Left lung (tissue), 10 donors: ENCODE measurements around the gene RGL1. TPM values are rescaled to one million over a fixed set of nuclear protein-coding genes. Genes with fewer than 3 reads are reported as not detected.

Experiments used
- ATAC-seq: fragments of 200-7000 bp; cut with Tn5 transposase; one replicate; pipeline ENCODE4 v1.9.1; 2020; ENCODE audit warnings: moderate library complexity
- DNase-seq, 4 donors: peaks; one replicate each; pipeline ENCODE4 v3.0.0-alpha.2; 2013 to 2020
- H3K27ac ChIP-seq, 2 donors: fragments of 200-600 bp; sonication (generic) in 1 of 2; one replicate each; pipeline versions ENCODE4 v1.5.0 to v1.8.0; 2020 to 2021
- H3K27me3 ChIP-seq, 2 donors: fragments of 200-600 bp; sonication (generic) in 1 of 2; one replicate each; pipeline versions ENCODE4 v1.5.0 to v1.8.0; 2020 to 2021
- H3K36me3 ChIP-seq, 2 donors: fragments of 200-600 bp; sonication (generic) in 1 of 2; one replicate each; pipeline versions ENCODE4 v1.5.0 to v1.8.0; 2020 to 2021
- H3K4me1 ChIP-seq, 2 donors: fragments of 200-600 bp; one replicate each; pipeline ENCODE4 v1.8.0; 2021
- H3K4me3 ChIP-seq, 2 donors: fragments of 200-600 bp; sonication (generic) in 1 of 2; one replicate each; pipeline versions ENCODE4 v1.5.0 to v1.8.0; 2020 to 2021; ENCODE audit warnings: mild to moderate bottlenecking in 1 of 2
- H3K9me3 ChIP-seq, 2 donors: fragments of 200-600 bp; sonication (generic) in 1 of 2; one replicate each; pipeline versions ENCODE4 v1.5.0 to v1.8.0; 2020 to 2021
- intact Hi-C, 2 donors: fragments of 100-400 bp; cut with DNase I; formaldehyde crosslinking; loops; one replicate each; pipeline versions ENCODE4 v1.11.2 to v1.14.2; 2022
- polyA plus RNA-seq, 6 donors: library from polyadenylated mRNA; unstranded; fragments of 120-200 nt; gene quantifications; one replicate each; pipeline ENCODE4 v1.2.1, GENCODE V29; 2013; ENCODE audit not compliant: insufficient read length in 6 of 6
- total RNA-seq, 2 donors: library from RNA; stranded (reverse); fragmentation: NEBNext Ultra II Directional; extraction: Animal tissue kit (Norgen Biotek cat#: 25700); gene quantifications; one replicate each; pipeline ENCODE4 v1.2.1, GENCODE V29; 2021
- TF ChIP-seq, protein P1 (sequence below), 2 donors: fragments of 200-600 bp; sonication (generic) in 1 of 2; IDR thresholded peaks; one replicate each; pipeline versions ENCODE4 v1.5.0 to v1.8.0; 2021; ENCODE audit warnings: antibody characterized with exemption in 2 of 2
- donor health status: DM: no; HTN: yes; CAD: no.
- donor health status: DM: no; HTN: no; CAD: no.

The RGL1 gene
- total and polyA plus RNA-seq, 8 donors = 33.7 to 52.6 (median 40.9) TPM

DNA sequence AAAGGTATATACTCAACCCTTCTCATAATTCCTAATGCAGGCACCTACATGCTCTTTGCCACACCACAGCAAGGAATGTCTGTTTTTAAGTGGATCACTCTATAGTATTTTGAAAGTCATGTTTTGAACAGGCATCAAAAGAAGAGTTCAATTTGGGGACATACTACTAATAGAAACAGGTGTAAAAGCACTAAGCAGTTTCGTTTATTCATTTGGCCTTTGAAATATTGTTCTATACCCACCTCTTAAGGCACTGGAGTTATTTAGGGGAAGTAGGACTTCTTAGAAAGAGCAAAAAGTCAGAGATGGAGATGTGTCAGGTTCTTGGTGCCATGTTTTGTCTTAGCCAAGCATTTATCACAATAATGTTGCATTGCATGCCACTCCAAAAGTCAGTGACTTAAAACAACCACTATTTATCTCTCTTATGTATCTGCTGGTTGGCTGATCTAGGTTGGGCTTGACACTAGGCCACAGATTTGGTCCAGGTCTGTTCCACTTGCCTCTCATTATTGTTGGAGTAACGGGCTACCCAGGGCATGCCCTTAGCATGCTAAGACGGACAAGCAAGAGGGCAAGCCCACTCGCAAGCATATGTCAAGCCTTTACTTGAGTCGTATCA lies 107.5 kb downstream of the RGL1 start:
- intact Hi-C loops = no loop called here
- Histone ChIP-seq H3K4me3 (no peak overlapping the region), H3K36me3 (peaks cover 0 to 72% of the 10 kb centered on the region in 2 donors), H3K9me3 (no peaks in the 10 kb centered on the region), H3K27ac (peak overlapping the region in 1 of 2 donors; percentile 69), H3K27me3 (no peaks in the 10 kb centered on the region), H3K4me1 (peaks cover 9 to 50% of the 10 kb centered on the region in 2 donors)
- TF ChIP-seq, protein P1, sequence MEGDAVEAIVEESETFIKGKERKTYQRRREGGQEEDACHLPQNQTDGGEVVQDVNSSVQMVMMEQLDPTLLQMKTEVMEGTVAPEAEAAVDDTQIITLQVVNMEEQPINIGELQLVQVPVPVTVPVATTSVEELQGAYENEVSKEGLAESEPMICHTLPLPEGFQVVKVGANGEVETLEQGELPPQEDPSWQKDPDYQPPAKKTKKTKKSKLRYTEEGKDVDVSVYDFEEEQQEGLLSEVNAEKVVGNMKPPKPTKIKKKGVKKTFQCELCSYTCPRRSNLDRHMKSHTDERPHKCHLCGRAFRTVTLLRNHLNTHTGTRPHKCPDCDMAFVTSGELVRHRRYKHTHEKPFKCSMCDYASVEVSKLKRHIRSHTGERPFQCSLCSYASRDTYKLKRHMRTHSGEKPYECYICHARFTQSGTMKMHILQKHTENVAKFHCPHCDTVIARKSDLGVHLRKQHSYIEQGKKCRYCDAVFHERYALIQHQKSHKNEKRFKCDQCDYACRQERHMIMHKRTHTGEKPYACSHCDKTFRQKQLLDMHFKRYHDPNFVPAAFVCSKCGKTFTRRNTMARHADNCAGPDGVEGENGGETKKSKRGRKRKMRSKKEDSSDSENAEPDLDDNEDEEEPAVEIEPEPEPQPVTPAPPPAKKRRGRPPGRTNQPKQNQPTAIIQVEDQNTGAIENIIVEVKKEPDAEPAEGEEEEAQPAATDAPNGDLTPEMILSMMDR (IDR thresholded peaks at IDR 0.05) = no peak
- ATAC-seq (no peak), DNase-seq (no peak)

DNA sequence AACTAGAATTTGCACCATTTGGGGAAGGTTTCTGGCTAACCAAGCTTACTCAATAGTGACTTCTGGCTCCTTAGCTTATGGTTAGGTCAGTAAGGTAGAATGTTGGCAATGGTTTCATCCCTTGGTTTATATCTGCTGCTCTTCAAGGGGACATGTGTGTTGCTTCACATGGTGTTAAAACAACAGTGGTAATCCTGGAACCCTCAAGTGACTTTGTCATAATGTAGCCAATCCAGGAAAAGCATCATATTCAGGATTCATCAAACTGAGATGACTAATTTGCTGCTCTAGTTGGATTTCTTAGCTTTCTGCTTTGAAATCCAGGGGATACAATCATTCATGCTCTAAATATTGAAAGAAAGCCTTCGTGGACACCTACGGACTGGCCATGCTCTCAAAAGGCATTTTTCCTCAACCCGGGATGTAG lies 108.7 kb downstream of the RGL1 start:
- intact Hi-C loops = no loop called here
- ATAC-seq = no peak
- no peak for DNase-seq
- peak overlapping the region in 1 of 2 donors; percentile 38 for H3K27ac ChIP-seq
- no peak overlapping the region for H3K4me3 ChIP-seq
- H3K4me1 ChIP-seq = peaks cover 9 to 50% of the 10 kb centered on the region in 2 donors
- H3K36me3 ChIP-seq = peaks cover 0 to 72% of the 10 kb centered on the region in 2 donors
- no peaks in the 10 kb centered on the region for H3K27me3 ChIP-seq
- TF ChIP-seq, protein P1 (IDR thresholded peaks at IDR 0.05) = no peak
- H3K9me3 ChIP-seq = no peaks in the 10 kb centered on the region

GRCh38 chr1:183914276-183914675 lies 109.4 kb downstream of the RGL1 start:
- H3K36me3 ChIP-seq = peaks cover 0 to 70% of the 10 kb centered on the region in 2 donors
- H3K4me3 ChIP-seq = no peak overlapping the region
- no peaks in the 10 kb centered on the region for H3K9me3 ChIP-seq
- ATAC-seq = peak; percentile 73
- H3K27ac ChIP-seq = peak overlapping the region in 1 of 2 donors; percentile 38
- TF ChIP-seq, protein P1 (IDR thresholded peaks at IDR 0.05) = no peak
- intact Hi-C loops = no loop called here
- DNase-seq = peak in 1 of 4 donors; percentile 63
- H3K27me3 ChIP-seq = no peaks in the 10 kb centered on the region
- peaks cover 9 to 50% of the 10 kb centered on the region in 2 donors for H3K4me1 ChIP-seq

- DNase-seq (no peak), ATAC-seq (no peak)
- peaks cover 0 to 70% of the 10 kb centered on the region in 2 donors for H3K36me3 ChIP-seq
- TF ChIP-seq, protein P1 (IDR thresholded peaks at IDR 0.05) = no peak
- H3K4me1 ChIP-seq = peaks cover 9 to 50% of the 10 kb centered on the region in 2 donors
- no peaks in the 10 kb centered on the region for H3K27me3 ChIP-seq
- intact Hi-C loops = loop anchor here in 1 of 2 donors (5.0 kb wide), 1 partner anchor 263 kb away; the partner anchor contains the start of gene APOBEC4
- no peaks in the 10 kb centered on the region for H3K9me3 ChIP-seq
- no peak overlapping the region for H3K4me3 ChIP-seq
- H3K27ac ChIP-seq = peak overlapping the region in 1 of 2 donors; percentile 26
These were observed 110.0 kb downstream of the RGL1 start for GRCh38 chr1:183914891-183915290.

DNA sequence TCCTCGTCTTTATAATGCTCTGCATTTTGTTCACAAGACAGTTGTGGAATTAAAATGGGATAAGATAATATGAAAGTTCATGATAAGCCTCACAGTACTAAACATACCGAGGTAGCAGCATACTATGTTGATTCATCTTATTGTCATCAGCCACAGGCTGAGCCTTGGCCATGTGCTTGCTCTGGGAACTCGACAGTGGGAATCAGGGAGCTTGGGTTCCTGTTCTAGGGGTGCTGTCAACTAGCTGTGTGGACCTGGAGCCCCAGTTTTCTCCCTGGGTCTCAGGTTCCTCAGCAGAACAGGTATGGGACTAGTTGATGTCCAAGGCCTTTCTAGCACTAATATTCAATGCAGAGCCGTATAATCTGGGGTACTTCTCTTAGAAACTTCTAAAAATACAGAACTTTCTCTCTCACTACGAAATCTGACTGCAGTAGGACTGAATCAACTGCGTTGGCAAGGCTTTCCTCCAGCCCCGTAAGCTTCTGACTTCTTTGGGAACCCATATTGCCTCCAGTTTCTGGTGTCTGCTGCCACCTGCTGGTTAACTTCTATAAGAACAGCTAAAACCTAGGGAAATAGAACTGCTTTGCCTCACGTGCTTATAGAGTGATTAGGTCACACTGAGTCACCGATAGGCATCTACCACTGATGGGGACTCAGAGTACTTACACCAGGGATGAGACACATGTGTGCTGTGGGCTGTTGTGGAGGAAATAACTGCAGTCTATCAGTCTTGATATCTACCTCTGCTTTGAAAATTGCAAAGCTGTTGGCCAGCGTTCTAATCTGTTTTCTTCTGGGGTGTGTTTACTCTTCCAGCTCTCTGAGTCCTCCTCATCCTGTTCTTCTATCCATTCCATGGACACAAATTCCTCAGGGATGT lies 110.9 kb downstream of the RGL1 start:
- H3K27ac ChIP-seq = peak overlapping the region; percentile 22 to 66
- H3K36me3 ChIP-seq = peaks cover 0 to 70% of the 10 kb centered on the region in 2 donors
- no peak overlapping the region for H3K4me3 ChIP-seq
- TF ChIP-seq, protein P1 (IDR thresholded peaks at IDR 0.05) = peak; percentile 79 to 85
- intact Hi-C loops = loop anchor here in 1 of 2 donors (5.0 kb wide), 1 partner anchor 264 kb away; the partner anchor contains the start of gene APOBEC4
- ATAC-seq (peak; percentile 92), DNase-seq (peak in 3 of 4 donors; percentile 73 to 91 (median 81))
- H3K27me3 ChIP-seq = no peaks in the 10 kb centered on the region
- no peaks in the 10 kb centered on the region for H3K9me3 ChIP-seq
- peaks cover 9 to 47% of the 10 kb centered on the region in 2 donors for H3K4me1 ChIP-seq
